Left kidney (tissue), 2 donors: Measurements from ENCODE around the gene PNPO. TPM values are rescaled to one million over a fixed set of nuclear protein-coding genes. Genes with fewer than 3 reads are reported as not detected.
"Not testable (repeated sequence)": the region's sequence is repeated elsewhere in the genome, so short reads cannot be mapped to it uniquely, and the experiment has no call there.

Experiments used
- DNase-seq: peaks from one replicate; pipeline ENCODE4 v3.0.0-alpha.2; 2013
- polyA plus RNA-seq: library from polyadenylated mRNA; unstranded; fragments of 120-200 nt; gene quantifications from one replicate; pipeline ENCODE4 v1.2.1, GENCODE V29; 2013; ENCODE audit not compliant: insufficient read length

Gene PNPO
- polyA plus RNA-seq, 1 donor, result 21.4 TPM

DNA sequence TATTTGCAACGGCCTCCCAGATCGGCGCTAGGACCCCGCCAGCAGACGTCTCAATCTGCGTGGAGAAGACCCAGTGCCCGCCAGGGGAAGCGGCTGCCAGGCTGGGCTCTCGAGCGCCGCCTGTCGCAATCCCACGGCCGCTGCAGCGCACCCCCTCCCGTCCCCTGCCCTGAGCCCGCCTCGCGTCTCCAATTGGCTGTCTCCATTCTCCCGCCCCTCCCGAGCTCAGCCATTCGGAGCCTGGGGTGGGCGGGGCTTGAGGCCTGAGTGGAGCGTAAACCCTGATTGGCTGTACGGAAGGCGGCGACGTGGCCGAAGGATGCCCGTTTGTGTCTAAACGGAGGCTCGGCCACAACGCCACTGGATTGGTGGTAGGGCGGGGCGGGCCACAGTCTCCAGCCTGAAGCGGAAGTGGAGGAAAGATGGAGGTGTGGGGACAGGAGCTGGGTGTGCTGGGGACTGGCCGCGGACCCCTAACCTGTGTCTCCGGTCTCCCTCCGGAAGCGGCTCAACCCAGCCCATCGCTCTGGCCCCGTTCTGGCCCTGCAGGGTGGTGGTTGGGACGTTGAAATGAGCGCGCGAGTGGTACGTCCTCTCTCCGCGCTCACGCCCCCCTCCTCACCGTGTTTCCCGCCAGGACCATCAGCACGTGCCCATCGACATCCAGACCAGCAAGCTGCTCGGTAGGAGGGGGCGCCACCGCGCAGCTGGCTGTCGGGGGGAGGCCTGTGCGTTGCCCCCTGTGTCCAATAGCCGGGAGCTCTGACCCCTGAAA, 29.5 kb downstream of the PNPO start, which contains the start of gene CDK5RAP3:
Gene CDK5RAP3, plus strand, starts transcription at position 389 of the 775 bp plus-strand sequence. Its CDS starts 34 bp downstream, at position 423.
- peak; percentile 100 for DNase-seq

DNA sequence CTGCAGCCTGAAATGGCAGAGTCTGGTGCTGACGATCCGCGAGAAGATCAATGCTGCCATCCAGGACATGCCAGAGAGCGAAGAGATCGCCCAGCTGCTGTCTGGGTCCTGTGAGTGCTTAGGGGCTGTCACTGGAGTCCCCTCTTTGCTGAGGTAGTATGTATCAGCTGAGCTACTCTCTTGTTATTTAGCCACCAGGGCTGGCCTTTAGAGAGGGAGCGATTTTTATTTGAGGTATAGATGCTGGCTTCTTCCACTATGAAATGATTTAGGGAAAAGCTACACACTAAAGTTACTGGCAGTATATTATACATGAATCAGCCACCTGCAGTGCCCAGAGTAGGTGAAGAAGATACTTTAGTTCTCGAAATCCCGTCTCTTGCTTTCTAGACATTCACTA, 32.2 kb downstream of the PNPO start:
- DNase-seq, result no peak

DNA sequence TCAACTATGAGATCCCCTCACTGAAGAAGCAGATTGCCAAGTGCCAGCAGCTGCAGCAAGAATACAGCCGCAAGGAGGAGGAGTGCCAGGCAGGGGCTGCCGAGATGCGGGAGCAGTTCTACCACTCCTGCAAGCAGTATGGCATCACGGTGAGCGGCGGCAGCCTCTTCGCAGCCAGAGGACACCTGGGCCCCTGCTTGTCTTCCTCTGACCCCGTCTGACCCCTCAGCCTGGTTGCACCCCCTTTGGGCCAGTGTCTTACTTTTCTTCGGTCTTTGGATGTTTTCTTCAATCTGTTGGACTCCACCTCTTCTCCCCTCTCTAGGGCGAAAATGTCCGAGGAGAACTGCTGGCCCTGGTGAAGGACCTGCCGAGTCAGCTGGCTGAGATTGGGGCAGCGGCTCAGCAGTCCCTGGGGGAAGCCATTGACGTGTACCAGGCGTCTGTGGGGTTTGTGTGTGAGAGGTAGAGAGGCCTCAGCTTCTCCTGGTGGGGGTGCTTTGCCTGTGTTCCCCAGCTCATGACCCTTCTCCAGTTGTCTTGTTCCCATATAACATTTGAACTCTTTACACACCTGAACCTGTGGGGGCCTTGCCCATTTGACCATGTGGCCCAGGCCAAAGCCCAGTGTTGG, 33.9 kb downstream of the PNPO start:
- no peak for DNase-seq

DNA sequence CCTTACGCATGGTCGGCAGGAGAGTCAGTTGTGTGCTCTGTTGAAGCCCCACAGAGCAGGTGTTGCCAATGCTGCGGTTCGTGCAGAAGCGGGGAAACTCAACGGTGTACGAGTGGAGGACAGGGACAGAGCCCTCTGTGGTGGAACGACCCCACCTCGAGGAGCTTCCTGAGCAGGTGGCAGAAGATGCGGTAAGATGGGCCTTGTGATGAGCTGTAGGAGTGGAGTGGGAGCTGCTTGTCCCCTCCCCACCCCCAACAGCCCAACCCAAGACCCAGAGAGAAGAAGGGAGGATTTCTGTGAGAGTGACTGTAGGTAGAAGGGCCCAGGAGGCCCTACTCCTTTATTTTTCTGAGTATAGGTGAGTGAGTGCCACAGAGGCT, 34.4 kb downstream of the PNPO start:
- no peak for DNase-seq

DNA sequence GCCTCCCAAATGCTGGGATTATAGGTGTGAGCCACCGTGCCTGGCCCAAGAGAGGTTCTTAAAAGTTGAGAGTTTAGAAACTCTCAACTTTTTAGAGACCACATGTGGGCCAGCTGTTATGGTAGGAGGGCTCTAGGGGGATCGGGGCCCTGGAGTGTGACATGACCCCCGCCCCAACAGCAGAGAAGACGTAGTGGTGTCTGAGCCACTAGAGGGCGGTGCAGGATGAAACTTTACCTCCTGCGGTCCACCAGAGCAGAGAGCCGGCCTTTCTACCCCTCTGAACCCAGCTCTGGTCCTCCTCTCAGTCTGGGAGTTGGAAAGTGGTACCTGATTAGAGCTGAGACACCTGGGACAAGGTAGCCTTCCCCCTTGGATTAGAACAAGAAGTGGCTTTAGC, 37.0 kb downstream of the PNPO start:
- DNase-seq, result no peak

DNA sequence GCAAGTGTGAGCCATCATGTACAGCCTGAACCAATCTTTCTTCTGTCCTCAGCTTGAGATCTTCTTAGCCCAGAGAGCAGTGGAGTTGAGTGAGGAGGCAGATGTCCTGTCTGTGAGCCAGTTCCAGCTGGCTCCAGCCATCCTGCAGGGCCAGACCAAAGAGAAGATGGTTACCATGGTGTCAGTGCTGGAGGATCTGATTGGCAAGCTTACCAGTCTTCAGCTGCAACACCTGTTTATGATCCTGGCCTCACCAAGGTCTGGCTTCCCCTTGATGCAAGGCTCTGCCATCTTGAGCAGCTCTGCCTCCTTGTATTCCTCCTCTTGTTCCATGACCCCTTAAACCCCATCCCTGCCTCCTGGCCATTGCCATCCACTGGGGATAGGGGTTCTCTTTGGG, 39.2 kb downstream of the PNPO start:
- DNase-seq, result no peak

DNA sequence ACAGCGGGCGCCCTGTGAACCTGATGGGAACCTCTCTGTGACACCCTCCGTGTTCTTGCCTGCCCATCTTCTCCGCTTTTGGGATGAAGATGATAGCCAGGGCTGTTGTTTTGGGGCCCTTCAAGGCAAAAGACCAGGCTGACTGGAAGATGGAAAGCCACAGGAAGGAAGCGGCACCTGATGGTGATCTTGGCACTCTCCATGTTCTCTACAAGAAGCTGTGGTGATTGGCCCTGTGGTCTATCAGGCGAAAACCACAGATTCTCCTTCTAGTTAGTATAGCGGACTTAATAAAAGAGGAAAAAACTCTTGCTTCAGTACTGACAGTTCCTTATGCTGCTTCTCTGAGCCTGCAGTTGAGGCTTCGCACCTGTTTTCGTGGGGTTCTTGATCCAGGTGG, 40.1 kb downstream of the PNPO start:
- no peak for DNase-seq

DNA sequence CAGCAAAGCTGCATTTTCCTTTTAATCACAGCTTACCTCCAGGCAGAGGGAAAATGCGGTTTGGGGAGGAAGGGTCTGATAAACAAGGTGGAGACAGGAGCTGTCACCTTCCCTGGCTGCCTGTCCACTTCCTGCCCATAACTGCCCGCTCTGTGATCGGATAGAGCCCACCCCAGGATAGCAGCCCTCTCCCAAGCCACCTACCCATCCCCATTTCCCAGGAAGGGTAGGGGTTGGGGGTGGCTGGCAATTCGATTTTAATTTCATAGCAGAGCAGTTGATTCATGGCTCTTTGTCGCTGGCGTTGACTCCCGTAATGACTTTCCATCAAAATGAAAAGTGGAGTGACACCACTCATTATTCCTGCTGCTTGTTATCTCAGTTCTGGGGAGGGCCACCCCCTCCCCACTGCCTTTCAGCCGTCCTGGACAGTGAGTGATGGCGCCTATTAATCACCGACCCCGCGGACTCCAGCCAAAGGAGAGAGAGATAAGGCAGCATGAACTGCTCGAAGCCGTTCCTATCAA, 40.8 kb downstream of the PNPO start:
- DNase-seq, result no peak

DNA sequence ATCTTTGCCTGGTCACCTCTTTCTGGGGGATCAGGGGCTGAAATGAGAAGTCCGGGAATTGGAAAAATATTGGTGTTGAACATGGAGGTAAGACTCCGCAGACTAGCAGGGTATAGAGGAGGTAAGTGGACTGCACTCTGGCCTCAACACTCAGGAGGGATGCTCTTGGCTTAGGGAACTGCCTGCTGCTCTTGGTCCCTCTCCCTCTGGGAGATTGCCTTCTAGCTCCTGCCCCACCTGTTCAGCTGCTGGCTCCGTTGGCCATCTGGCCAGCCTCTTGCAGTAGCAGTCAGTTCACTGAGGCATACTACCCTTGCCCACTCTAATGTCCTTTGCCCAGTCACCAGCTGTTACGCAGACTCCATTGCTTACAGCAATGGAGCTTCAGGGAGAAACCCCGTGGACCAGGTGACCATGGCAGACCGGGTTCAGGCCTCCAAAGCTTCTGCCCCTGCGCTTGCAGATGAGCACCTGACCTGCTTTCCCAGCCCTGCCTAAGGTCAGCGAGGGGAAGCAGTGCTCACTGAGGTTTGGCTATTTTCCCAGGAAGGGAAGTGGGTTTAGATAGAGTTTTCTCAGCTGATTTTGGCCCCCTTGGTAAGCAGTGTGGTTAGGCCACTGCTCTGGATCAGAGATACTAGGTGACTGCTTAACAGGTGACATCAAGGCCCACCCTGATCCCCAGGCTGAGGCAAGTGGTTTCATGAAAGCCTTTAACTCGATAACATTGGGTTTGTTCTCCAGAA, 41.4 kb downstream of the PNPO start:
- no peak for DNase-seq

DNA sequence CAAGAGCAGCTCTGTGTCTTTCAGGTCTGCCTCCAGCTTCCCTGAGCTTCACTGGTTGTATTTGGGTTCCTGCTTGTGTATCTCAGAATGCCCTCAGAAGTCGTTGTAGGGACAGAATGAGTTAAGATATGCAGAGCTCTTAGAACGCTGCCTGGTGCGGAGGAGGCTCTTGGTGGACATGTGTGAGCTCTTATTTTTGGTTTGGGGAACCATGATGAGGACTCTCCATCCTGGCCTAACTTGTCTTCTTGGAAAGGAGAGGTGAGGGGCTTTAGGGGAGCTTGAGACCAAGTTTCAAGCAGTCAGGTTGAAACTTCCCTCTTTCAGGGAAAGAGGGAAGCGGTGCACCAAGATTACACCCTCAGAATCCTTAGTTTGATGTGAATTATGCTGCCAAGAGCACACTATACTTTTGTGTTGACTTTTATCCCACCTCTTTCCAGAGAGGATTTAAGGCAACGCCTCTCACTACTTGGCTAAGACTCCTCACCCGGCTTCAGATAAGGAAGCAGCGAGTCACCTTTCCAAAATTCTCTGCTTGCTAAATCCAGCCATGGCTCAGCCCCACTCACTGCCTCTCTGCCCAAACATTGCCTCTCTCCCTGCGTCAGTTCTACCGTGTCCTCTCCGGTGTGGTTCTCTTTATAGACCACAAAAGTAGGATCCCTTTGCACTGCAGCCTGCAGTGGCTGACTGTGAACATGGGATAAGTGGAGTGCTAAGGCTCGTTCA, 42.3 kb downstream of the PNPO start:
- DNase-seq, result no peak

DNA sequence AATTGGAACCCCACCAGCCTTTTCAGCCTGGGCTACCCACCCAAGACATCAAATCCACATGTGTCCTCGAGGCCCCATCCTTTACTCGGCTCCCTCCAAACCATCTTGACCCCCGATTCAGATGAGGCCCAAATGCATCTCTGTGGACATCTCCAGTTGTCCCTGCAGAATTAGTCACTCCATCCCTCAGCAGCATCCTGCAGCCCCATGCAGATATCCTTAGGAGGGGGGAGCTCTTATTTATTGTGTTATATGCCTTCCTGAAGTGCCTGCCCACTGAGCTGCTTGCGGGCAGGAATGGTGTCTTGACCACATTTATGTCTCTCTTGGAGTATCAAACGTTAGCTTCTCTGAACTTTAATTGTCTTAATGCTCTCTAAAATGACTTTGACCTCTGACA, 45.1 kb downstream of the PNPO start:
- DNase-seq, result no peak

DNA sequence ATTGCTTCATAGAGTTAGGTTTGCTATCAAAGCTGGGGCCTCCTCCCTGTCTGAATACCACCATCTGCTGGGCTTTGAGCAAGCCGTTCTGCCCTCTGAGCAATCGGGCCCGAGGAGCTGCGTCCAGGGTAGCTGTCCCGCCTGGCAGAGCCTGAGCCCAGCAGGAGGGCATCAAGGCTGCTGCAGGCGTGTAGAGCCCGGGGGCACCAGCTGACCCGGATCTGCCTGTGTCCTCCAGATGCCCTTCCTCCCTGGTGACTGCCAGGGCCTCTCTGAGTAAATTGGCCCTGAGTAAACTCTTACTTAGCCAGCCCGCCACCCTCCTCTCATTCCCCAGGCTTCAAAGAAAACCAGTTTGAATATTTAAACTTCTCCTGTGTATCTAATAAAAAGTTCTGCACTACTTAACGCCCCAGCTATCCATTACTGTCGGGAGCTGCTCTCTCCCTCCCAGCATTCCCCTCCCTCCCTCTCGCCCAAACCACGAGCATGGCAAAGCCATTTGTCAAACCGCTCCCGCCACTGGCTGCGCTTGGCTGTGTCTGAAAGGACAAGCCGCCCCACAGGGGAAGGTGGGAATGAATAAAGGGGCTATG, 46.0 kb downstream of the PNPO start:
- peak; percentile 67 for DNase-seq

DNA sequence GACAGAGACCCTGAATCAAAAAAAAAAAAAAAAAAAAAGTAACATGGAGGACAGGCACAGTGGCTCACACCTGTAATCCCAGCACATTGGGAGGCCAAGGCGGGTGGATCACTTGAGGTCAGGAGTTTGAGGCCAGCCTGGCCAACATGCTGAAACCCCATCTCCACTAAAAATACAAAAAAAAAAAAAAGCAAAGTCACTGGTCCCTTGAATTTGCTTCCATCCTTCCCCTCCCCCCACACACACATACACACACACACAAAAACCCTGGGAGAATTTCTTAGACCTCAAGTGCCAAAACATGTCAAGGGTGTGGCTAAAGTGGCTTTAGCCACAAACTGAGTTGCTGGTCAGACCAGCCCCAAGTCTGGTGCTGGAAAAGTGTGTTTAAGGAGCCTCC, 47.1 kb downstream of the PNPO start:
- not testable (repeated sequence) for DNase-seq

DNA sequence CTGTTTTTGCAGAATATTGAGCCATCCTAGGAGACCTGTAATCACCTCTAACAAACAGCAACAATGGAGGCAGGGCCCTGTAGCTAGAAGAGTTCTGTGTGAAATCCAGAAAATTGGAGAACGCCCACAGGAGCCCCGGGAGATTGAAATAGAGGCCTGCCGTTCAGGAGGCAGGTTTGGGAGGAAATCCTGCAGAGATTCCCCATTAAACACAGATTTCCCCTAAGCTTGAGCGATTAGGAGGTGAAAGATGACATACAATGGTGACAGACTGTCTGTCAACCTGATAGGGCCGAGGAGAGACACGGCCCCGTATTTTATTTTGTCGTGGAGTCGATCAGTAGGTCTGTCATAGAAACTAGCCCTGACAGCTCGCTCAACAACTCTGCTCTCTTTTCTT, 47.8 kb downstream of the PNPO start:
- no peak for DNase-seq

DNA sequence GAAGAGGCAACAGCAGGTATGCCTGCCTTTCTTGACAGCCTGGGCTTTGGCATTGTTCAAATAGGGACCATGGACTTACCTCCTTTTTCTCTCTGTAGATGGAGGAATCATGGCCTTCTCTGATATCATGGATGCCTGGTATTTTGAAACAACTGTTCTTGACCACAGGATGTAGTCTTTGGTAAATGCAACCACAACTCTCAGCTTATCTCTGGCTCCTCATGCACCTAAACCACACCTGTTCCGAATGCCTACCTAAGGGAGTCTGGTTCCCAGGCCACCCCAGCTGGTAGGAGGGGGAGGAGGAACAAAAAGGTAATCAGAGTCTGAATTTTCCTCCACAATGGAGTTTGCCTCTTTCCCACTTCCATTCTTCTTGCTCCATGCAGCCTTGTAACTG, 48.3 kb downstream of the PNPO start:
- DNase-seq, result no peak

DNA sequence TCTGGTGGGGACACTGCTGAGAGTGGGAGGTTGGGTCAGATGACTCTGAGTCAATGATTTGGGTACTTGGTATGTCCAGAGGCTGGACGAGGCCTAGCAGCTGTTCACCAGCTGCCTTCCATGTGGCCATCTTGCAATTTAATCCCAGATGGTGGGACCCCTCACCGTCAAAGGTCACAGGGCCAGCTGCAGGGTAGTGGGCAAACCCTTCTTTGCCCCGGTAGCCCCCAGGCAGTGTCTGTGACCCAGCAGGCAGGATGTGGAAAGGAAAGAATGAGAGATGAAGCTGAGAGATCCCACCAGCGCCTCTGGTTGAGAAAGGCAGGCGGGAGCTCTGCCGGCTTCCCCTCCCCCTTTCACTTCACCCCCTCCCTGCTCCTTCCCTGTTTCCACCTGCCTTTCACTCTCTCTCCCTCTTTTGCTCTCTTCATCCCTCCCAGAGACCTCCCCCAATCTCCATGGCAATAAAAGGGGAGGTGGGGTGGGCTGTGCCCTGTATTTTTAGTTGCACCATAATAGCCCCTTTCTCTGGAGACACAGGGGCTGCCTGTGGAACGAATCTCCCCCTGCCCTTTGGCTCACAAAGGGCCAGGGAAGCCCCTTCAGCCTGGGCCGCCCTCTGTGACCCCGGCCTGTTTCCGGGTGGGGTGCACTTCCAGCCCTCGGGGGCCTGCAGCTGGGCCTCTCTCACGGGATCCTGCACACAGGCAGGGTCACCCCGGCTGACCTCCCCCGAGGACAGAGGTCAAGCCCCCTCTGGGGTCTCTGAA, 49.8 kb downstream of the PNPO start:
- DNase-seq, result no peak

DNA sequence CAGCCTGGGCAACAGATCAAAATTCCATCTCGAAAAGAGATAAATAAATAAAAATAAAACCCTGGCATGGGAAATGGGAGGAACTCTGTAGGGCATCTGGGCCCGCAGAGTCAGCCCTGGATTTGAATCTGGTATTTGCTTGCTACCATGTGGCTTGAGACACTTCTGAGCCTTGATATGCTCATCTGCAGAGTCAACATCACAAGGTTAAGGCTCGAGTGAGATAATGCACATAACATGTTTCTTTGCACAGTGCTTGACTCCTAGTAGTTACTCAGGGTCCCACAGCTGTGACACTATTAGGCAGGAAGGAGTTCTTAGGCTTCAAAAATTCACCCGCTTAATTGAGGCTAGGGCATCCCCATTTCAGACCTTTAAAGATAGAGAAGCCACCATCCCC, 50.8 kb downstream of the PNPO start:
- no peak for DNase-seq

DNA sequence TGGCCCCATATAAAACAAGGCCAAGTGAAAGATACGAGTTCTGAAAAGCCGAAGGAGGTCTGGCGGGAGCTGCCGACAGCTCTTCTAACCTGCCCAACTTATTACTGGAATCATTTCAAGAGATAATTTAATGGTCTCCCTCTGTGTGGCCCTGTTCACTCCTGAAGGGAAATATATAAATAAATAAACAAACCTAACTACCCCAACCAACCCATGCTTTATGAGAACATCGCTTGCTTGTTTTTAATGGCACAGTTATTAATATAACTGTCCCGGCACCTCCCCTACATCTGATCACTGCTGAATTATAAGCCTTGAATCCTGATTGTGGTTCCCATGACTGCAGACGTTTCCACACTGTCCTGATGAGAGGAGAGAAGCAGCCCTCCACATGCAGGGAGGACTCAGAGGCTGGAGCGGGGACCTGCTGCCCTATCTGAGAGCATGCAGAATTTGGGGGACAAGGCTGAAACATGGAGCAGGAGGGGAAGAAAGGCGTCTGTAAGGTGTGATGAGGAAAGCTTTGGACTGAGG, 51.7 kb downstream of the PNPO start:
- DNase-seq, result no peak

DNA sequence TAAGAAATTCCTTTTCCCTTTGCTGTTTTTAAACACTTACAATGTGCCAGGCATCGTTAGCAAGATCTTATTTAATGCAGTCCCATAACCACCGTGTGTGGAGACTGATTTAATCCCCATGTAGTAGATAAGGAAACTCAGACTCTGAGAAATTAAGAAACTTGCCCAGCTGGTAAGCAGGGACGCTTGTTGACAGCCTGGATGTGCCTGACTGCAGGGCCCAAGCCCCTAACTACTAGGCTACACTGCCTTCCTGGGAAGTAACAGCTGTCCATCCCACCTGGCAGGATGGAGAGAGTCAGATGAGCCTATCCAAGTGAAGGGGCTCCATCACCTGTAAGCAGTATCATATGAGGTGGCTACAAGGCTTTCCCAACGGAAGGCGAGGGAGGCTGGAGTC, 52.6 kb downstream of the PNPO start:
- DNase-seq, result no peak

DNA sequence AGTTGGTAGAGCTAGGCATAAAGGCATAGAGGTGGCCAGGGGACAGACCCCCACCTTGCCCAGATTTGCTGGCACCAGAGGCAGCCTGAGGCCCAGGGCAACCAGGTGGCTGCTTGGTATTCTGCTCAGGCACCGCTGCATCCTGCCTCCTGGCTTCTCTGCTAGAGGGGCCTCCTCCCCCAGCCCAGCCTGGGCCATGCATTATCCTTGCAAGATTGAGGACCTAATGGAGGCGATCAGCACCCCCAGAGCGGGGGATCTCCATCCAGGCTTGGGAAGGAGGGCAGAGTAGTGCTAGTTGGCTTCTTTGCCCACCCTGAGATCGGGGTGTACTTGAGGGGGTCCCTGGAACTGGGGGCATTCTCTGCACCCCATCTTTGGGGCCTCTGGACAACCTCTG, 53.4 kb downstream of the PNPO start:
- DNase-seq, result no peak
